DMS153 treated with DMSO at 0.1 percent for 48 hours (cell line): ENCODE measurements around the gene STOX2.

Source experiments
- DNase-seq: peaks from one replicate; lab custom pipeline; 2025; ENCODE audit not compliant: unreplicated experiment; lab: John Stamatoyannopoulos, UW

STOX2 gene

GRCh38 chr4:183887351-183887750, 17.8 kb upstream of the STOX2 start:
- DNase-seq: no peak

DNA sequence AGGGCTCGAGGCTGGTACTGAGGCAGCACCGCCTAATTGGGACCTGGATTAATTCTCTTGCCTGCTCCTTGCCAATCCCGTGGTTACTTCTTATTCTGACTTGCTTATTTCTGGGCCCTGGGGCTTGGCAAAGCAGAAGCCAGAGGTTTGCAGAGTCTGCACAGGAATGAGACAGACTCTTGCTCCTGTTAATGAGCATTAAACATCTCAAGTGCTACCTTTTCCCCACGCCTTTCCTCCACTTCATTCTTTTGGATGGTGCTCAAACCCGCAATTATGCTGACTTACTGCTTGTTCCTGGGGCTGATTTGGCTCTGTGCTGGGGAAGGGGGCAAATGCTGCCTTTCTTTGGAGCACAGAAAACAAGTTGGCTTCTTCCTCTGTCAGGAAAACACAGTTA, 16.5 kb upstream of the STOX2 start:
- no peak for DNase-seq

DNA sequence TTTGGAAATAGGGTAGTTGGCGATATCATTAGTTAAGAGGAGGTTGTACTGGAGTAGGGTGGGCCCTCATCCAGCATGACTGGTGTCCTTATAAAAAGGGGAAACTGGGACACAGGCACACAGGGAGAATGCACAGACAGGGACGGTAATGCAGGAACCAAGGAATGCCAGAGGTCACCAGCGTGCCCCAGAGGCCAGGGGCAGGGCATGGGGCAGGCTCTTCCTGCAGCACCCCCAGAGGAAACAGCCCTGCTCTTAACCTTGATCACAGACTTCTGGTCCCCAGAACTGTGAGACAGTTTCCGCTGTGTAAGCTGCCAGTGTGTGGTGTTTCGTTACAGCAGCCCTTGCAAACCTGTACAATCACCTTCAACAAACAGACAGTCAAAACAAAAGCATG, 15.9 kb upstream of the STOX2 start:
- no peak for DNase-seq

DNA sequence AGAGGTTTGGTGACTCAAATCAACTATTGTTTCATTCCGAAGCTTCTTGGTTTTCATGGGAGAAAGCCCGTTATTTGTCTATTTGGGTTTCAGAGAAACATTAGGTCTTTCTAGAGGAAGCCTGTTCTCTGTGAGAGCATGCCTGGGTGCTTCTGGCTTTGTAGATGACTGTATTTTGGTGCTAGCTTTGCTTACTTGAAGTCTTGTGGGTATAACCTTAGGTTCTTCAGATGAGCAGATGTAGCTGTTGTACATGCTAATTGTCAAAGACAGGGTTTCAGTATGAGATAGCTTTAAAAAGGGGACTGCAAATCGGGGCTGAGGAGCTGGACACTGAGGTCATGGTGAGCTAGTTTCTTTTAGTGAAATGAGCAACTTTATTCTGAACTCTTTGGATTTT, 7.9 kb upstream of the STOX2 start:
- no peak for DNase-seq

DNA sequence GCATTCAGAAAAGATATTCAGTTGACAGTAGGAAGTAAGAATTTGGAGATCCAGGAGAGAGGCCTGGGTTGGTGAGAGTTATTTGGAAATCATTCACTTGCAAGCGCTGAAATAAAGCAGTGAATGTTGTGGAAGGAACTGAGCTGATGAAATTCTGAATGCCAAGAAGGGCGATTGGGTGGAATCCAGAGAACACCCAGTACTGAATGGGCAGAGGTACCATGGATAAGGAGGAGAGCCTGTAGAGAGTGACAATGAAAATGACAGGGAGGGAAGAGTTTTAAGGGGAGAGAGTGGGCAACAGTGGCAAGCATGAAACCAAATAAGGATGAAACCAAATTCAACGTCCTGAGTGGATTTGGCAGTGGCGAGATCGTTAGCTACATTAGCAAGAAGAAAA, 6.7 kb upstream of the STOX2 start:
- DNase-seq: no peak

DNA sequence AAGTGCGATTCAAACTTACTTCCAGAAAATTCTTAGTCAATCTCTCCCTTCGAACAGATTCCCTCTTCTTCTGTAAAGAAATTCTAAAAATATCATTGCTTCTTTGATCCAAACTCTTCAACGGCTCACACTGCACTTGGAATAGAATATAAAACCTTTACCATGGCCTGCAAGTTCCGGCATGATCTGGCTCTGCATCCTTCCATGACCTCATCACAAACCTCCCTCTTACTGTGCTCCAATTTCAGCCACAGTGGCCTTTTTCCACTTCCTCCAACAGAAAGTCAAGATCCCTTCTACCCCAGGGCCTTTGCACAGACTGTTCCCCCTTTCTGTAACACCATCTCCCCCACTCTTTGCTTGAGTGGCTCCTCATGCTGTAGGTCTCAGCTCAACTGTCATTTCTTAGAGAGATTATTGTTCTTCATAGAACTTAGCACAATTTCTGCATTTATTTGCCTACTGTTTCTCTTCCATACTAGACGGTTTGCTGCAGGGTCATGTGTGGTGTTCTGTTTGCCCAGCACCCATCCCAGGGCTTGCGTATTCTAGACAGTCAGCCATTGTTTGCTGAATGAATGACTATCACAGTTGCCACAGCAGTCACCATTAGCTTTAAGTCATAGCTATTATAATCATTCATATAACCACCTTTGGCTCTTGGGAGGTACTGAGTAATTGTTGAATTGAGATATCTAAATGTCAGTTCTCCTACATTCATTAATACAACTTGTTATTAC, 1.9 kb upstream of the STOX2 start:
- no peak for DNase-seq

- peak; percentile 27 for DNase-seq
Observed at GRCh38 chr4:183905593-183906488, 734 bp downstream of the STOX2 start.

DNA sequence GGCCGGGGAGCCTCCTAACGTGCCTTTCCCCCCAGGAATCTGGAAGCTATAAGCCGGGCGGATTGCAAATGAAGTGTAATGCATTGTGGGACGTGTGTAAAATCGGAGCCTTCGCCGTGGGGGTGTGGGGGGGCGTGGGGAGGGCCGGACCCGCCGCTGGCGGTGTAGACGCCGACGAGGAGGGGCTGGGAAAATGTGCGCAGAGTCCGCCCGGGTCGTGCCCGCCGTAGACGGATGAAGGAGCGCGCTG, 1.3 kb downstream of the STOX2 start:
- DNase-seq: no peak

DNA sequence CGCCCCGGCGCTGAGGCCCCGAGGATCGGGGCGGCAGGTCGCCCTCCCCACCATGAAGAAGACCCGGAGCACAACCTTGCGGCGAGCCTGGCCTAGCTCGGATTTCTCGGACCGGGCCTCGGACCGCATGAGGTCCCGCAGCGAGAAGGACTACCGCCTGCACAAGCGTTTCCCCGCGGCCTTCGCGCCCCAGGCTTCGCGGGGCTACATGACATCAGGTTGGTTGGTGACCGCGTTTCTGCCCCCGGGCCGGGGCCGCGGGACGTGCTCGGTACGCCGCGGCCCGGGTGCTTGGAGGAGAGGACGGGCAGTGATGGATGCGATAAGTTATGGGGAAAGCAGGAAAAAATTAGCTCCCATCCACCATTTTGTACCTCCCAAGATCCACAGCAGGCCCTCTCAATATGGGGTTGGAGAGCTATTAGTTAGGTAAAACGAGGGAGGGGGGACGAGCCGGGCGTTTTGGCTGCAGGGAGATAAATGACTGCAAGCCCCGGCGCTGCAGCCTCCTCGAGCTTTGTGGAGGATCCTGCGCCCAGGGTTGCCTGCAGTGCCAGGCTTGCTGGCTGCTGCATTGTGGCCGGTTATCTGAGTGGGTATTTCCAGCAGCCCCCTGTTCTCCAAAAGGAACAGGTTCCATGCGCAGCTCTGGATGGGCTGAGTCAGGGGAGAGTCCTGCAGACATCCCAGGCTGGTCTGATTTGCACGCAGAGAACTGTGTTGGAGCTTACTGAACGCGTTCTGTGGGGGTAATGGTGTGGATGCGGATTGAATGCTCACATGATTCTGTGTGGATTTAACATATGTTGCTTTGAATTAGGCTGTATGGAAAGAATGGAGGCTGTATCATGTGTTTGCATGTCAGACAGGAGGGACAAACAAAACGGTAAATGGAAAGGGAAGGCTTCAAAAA, 1.9 kb downstream of the STOX2 start:
- no peak for DNase-seq

GRCh38 chr4:183907871-183908683, 3.0 kb downstream of the STOX2 start:
- DNase-seq: no peak

GRCh38 chr4:183909187-183909586, 4.1 kb downstream of the STOX2 start:
- DNase-seq: no peak

- no peak for DNase-seq
Observed at GRCh38 chr4:183909801-183910200, 4.7 kb downstream of the STOX2 start.

DNA sequence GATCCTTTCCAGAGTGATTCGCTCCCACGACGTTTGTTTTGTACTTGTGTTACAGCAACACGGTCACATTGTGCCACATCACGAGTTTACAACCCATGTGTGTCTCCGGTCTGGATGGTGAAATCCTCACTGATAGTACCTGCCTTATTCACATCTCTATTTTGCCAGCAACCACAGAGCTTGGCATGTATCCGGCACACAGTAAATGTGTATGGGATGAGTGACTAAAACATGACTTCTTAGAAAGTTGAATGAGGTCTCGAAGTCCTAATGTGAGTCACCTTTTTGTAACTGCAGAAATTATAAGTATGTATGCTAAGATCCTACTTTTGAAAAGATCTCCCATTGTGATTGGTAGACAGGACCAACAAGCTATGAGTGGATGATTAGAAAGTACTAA, 7.5 kb downstream of the STOX2 start:
- DNase-seq: no peak

- DNase-seq: no peak
Observed at GRCh38 chr4:183915976-183916375, 10.9 kb downstream of the STOX2 start.

- DNase-seq: no peak
Observed at GRCh38 chr4:183918696-183919095, 13.6 kb downstream of the STOX2 start.

GRCh38 chr4:183919141-183919540, 14.0 kb downstream of the STOX2 start:
- DNase-seq: no peak

DNA sequence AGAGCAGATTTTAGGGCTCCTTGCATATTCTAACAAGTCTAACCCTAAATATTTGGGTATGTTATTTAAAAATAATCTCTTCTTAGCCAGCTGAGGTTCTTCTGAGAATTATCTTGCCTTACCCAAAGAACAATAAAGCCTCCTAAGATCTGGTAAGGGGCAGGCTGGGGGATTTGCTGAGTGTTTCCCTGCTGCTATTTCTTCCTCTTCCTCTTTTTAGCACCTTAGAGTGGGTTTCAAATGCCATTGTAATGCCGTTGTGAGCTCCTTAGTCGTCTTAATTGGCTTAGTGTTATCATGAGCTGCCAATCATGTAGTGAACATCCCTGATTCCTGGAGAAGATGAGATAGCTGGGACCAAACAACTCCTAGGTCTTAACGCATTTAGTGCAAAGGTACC, 15.4 kb downstream of the STOX2 start:
- no peak for DNase-seq

GRCh38 chr4:183921335-183921734, 16.2 kb downstream of the STOX2 start:
- no peak for DNase-seq

GRCh38 chr4:183924362-183925044, 19.4 kb downstream of the STOX2 start:
- no peak for DNase-seq

GRCh38 chr4:183926950-183927349, 21.8 kb downstream of the STOX2 start:
- no peak for DNase-seq
